Daoy (cell line): Measurements from ENCODE around the gene NDUFAF5. TPM values are rescaled to one million over a fixed set of nuclear protein-coding genes. Genes with fewer than 3 reads are reported as not detected.

ENCODE experiments used
- total RNA-seq: library from RNA; depleted of rRNA; stranded (reverse); fragments of >200 nt; shearing (Covaris generic); gene quantifications from 2 replicates; pipeline ENCODE4 v1.2.3, GENCODE V29; 2014; rRNA removed

The NDUFAF5 gene
- total RNA-seq, 1 experiment from 2014 or later: 27.4 TPM

Other genes starting within 250 kb of the NDUFAF5 start
- 8.1 and 9.6 TPM in 2 replicates for gene TASP1, start 146.1 kb upstream of the NDUFAF5 start, total RNA-seq
- 16.6 and 26.9 TPM in 2 replicates for gene ESF1, start 109 bp upstream of the NDUFAF5 start, total RNA-seq
- gene SEL1L2, start 205.6 kb downstream of the NDUFAF5 start, total RNA-seq: not detected in 2 replicates
- gene MACROD2, start 210.5 kb downstream of the NDUFAF5 start, total RNA-seq: 0.51 and 0.86 TPM in 2 replicates